Mesothelial cell of epicardium (in vitro differentiated cells): ENCODE data around the gene CCR9. TPM values are rescaled to one million over a fixed set of nuclear protein-coding genes. Genes with fewer than 3 reads are reported as not detected.

Source experiments
- DNase-seq, 2 experiments: peaks; one replicate each; pipeline ENCODE4 v3.0.0; 2021; ENCODE audit warnings: low spot score in 2 of 2; ENCODE audit not compliant: unreplicated experiment in 2 of 2
- H3K27ac Mint-ChIP-seq: 2 replicates; pipeline ENCODE4 v1.8.0; 2021; ENCODE audit warnings: mixed read lengths
- H3K27me3 Mint-ChIP-seq: 2 replicates; pipeline ENCODE4 v1.8.0; 2021; ENCODE audit warnings: low read depth, mixed read lengths
- H3K36me3 Mint-ChIP-seq: 2 replicates; pipeline ENCODE4 v1.8.0; 2021; ENCODE audit warnings: mixed read lengths
- H3K4me1 Mint-ChIP-seq: 2 replicates; pipeline ENCODE4 v1.8.0; 2021; ENCODE audit warnings: mixed read lengths
- H3K4me3 Mint-ChIP-seq: 2 replicates; pipeline ENCODE4 v1.8.0; 2021; ENCODE audit warnings: mild to moderate bottlenecking, moderate library complexity, mixed read lengths
- H3K9me3 Mint-ChIP-seq: 2 replicates; pipeline ENCODE4 v1.8.0; 2021; ENCODE audit warnings: mixed read lengths
- total RNA-seq: library from RNA; stranded (reverse); gene quantifications from 3 replicates; pipeline ENCODE4 v1.2.1, GENCODE V29; 2021
- TF ChIP-seq, protein P1 (sequence below): fragments of 200-600 bp; sonication (generic); IDR thresholded peaks from one replicate; pipeline ENCODE4 v1.5.0; 2021; ENCODE audit warnings: antibody characterized with exemption; ENCODE audit not compliant: unreplicated experiment

Gene CCR9
- total RNA-seq, 1 donor from 2014 or later: not detected

DNA sequence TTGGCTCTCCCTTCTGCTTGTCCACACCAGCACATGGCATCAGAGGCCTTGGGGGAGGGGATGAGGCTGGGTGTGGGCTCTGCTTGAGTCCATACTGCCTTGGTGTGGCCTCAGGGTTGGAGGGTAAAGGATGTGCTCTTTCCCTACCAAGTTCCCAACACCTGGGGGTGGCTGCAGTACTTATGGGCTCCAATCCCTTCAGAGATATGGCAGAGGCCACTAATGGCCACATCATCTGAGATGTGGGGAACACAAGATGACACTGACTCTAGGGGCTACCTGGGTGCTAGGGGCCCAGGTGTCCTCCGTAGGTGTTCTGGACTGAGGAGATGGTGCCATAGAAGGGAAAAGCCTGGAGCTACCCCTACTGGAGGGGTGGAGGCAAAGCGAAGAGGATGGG, 63.8 kb downstream of the CCR9 start:
- H3K27ac Mint-ChIP-seq: no peak overlapping the region
- no peaks in the 10 kb centered on the region for H3K4me1 Mint-ChIP-seq
- TF ChIP-seq, protein P1, sequence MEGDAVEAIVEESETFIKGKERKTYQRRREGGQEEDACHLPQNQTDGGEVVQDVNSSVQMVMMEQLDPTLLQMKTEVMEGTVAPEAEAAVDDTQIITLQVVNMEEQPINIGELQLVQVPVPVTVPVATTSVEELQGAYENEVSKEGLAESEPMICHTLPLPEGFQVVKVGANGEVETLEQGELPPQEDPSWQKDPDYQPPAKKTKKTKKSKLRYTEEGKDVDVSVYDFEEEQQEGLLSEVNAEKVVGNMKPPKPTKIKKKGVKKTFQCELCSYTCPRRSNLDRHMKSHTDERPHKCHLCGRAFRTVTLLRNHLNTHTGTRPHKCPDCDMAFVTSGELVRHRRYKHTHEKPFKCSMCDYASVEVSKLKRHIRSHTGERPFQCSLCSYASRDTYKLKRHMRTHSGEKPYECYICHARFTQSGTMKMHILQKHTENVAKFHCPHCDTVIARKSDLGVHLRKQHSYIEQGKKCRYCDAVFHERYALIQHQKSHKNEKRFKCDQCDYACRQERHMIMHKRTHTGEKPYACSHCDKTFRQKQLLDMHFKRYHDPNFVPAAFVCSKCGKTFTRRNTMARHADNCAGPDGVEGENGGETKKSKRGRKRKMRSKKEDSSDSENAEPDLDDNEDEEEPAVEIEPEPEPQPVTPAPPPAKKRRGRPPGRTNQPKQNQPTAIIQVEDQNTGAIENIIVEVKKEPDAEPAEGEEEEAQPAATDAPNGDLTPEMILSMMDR: no peak
- no peak for DNase-seq
- H3K36me3 Mint-ChIP-seq: peaks cover 49% of the 10 kb centered on the region
- no peaks in the 10 kb centered on the region for H3K9me3 Mint-ChIP-seq
- H3K27me3 Mint-ChIP-seq: no peaks in the 10 kb centered on the region
- H3K4me3 Mint-ChIP-seq: no peak overlapping the region

DNA sequence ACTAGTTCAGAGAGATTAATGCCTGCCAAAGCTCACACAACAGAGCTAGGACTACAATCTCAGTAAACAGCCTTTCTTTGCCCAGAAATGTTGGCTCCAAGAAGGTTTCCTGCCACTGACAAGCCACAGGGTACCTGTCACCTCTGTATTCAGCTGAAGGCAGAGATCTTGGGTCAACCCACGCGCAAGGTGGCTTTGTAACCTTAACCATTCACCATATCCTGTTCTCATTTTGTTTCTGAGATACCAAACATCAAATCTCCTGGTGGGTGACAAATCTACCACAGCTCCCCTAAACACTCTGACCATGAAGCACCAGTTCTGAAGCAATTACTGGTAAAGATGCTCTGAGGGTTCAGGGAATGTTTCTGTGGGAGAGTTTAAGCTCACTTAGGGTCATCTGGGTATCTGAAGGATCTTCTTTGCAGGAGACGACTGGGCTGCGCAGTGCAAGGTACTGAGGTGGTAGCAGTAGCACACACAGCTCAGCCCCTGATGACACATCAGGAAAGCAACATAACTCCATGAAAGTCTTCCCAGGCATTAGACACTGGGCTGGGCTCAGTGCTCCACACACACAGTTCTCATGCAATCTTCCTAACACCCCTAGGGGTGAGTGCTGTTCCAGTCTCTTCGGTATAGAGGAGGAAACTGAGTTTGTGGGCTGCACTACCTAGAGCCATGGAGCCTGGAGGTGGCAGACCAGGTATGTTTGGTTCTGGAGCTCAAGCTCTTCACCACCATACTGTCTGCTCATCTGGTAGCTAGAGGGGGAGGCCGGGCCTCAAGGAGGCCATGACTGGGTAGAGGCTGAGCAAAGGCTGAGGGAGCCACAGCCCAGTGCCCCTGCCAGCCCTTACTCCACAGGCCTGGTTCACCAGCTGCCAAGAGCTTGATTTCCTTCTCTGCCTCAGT, 64.6 kb downstream of the CCR9 start:
- H3K27ac Mint-ChIP-seq: no peak overlapping the region
- TF ChIP-seq, protein P1: no peak
- no peak for DNase-seq
- H3K9me3 Mint-ChIP-seq: no peaks in the 10 kb centered on the region
- no peaks in the 10 kb centered on the region for H3K27me3 Mint-ChIP-seq
- H3K4me3 Mint-ChIP-seq: no peak overlapping the region
- H3K36me3 Mint-ChIP-seq: peaks cover 50% of the 10 kb centered on the region
- no peaks in the 10 kb centered on the region for H3K4me1 Mint-ChIP-seq

DNA sequence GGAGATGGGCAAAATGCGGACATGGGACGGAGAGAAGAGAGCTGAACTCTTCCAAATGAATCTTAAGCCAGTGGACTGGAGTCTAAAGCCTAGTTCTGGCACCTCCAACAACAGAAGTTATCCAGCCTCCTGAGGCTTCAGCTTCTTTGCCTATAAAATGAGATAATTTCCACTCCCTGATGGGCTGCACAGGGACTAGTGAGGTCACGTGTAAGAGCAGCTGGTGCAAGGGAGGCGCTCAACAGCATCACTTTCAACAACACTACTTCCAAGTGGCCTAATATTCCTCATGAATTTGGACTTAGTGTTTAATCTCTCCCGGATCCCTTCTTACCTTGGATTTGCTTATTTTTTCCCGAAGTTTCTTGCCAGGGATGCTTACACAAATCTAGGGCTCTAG, 65.6 kb downstream of the CCR9 start:
- Mint-ChIP-seq H3K4me1 (no peaks in the 10 kb centered on the region), H3K36me3 (peaks cover 44% of the 10 kb centered on the region)
- TF ChIP-seq, protein P1: no peak

GRCh38 chr3:45952456-45952855, 66.1 kb downstream of the CCR9 start:
- no peak overlapping the region for H3K4me3 Mint-ChIP-seq
- peaks cover 42% of the 10 kb centered on the region for H3K36me3 Mint-ChIP-seq

More for the DNA sequence above, 65.6 kb downstream of the CCR9 start:
- Mint-ChIP-seq H3K9me3 (no peaks in the 10 kb centered on the region), H3K4me3 (no peak overlapping the region), H3K27ac (no peak overlapping the region), H3K27me3 (no peaks in the 10 kb centered on the region)
- no peak for DNase-seq

More at GRCh38 chr3:45952456-45952855, 66.1 kb downstream of the CCR9 start:
- Mint-ChIP-seq H3K27me3 (no peaks in the 10 kb centered on the region), H3K4me1 (no peaks in the 10 kb centered on the region), H3K27ac (no peak overlapping the region), H3K9me3 (no peaks in the 10 kb centered on the region)
- TF ChIP-seq, protein P1: no peak
- DNase-seq: no peak

Other genes starting within 250 kb of the CCR9 start
- 50.5 to 54.6 TPM (median 51.8 TPM) in 3 replicates for gene SACM1L, start 197.1 kb upstream of the CCR9 start, total RNA-seq
- gene SLC6A20, start 90.0 kb upstream of the CCR9 start, total RNA-seq: 0.27 TPM in 1 of 3 replicates, not detected in the others
- gene LZTFL1, start 44.4 kb upstream of the CCR9 start, total RNA-seq: 21.7 to 26.3 TPM (median 22.5 TPM) in 3 replicates
- gene CXCR6, start 56.9 kb downstream of the CCR9 start, total RNA-seq: not detected in 3 replicates
- 23.1 to 24.3 TPM (median 24.1 TPM) in 3 replicates for gene FYCO1, start 109.3 kb downstream of the CCR9 start, total RNA-seq
- gene XCR1, start 140.9 kb downstream of the CCR9 start, total RNA-seq: not detected in 3 replicates